SH-SY5Y (cell line): ENCODE results near the gene GUK1.

Experiments used
- GATA2 ChIP-seq: IDR thresholded peaks from 2 replicates; pipeline ENCODE4 v1.6.1; 2011; ENCODE audit warnings: mild to moderate bottlenecking, low read depth, low read length
- GATA3 ChIP-seq: IDR thresholded peaks from 2 replicates; pipeline ENCODE4 v1.6.1; 2011; ENCODE audit warnings: low read depth, mild to moderate bottlenecking, low read length, moderate library complexity

DNA sequence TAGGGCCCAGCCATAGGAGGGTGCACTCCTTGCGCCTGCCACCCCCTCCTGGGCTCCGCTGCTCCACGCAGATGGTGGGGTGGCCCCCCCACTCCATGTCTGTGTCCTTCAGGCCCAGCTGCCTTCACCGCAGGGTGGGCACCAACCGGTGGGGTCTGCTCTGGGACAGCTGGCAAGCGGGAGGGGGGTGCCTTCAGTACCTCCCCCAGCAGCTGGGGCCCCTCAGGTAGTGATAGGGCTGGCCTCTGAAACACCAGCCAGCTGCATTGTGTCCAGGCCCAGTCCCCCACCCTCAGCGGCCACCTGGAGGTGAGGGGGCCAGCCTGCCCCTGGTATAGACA lies 10.0 kb downstream of the GUK1 start:
- no peak for TF ChIP-seq GATA2
- no peak for TF ChIP-seq GATA3
